Right lobe of liver (tissue), 4 donors: ENCODE measurements around the gene LGI4.

Source experiments
- POLR2A ChIP-seq: fragments of 450-650 bp; IDR thresholded peaks from one replicate; pipeline ENCODE4 v1.6.1; 2017; ENCODE audit warnings: antibody characterized with exemption, mild to moderate bottlenecking
- TF ChIP-seq, protein P1 (sequence below), 4 donors: fragments of 200-600 bp in 3 of 4; fragments of 450-650 bp in 1 of 4; IDR thresholded peaks; one replicate each; pipeline versions ENCODE4 v1.5.1 to v1.8.0; 2016 to 2022; ENCODE audit warnings: antibody characterized with exemption in 4 of 4, mild to moderate bottlenecking in 2 of 4
- donor health status: DM: no; HTN: no; CAD: no.
- donor health status: DM: no; HTN: no; CAD: no.
- donor health status: DM: no; HTN: yes; CAD: no.

DNA sequence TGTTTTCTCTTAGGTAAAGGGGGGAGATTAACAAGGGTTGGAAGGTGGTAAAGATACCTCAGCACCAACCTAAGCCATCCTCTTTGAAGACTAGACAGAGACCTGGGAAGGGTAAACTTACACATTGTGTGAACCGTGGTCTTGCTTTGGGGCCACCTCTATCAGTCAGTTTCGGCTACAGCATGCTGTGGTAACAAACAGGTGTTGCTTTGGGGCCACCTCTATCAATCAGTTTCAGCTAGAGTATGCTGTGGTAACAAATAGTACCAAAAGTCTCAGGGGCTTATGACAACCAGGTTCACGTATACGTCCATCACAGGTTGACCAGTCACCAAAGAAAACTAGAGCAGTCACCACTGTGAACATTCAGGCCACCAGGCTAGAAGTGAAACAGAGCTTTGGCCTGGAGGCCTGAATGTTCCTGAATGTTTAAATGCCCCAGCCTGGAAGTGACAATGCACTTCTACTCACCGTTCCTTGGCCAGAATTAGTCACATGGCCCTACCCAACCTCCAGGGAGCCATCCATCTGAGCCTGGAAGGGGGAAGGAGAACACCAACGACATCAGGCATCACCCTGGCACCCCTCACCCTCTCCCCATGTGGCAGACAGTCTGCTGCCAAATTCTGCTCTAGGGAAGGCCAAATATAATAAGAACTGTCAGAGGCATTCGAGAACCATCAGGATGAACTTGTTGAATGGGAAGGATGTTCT lies 12.0 kb upstream of the LGI4 start:
- TF ChIP-seq, protein P1, sequence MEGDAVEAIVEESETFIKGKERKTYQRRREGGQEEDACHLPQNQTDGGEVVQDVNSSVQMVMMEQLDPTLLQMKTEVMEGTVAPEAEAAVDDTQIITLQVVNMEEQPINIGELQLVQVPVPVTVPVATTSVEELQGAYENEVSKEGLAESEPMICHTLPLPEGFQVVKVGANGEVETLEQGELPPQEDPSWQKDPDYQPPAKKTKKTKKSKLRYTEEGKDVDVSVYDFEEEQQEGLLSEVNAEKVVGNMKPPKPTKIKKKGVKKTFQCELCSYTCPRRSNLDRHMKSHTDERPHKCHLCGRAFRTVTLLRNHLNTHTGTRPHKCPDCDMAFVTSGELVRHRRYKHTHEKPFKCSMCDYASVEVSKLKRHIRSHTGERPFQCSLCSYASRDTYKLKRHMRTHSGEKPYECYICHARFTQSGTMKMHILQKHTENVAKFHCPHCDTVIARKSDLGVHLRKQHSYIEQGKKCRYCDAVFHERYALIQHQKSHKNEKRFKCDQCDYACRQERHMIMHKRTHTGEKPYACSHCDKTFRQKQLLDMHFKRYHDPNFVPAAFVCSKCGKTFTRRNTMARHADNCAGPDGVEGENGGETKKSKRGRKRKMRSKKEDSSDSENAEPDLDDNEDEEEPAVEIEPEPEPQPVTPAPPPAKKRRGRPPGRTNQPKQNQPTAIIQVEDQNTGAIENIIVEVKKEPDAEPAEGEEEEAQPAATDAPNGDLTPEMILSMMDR (IDR thresholded peaks at IDR 0.05) = no peak
- no peak for TF ChIP-seq POLR2A
